ENCODE measurements around the gene PHRF1. TPM values are rescaled to one million over a fixed set of nuclear protein-coding genes. Genes with fewer than 3 reads are reported as not detected.
A peak's percentile ranks its signal among the peaks of the same experiment; 100 is the strongest.

PHRF1 gene
- total and polyA plus RNA-seq, 4 donors: 14.7 to 28.4 (median 23.4) TPM

DNA sequence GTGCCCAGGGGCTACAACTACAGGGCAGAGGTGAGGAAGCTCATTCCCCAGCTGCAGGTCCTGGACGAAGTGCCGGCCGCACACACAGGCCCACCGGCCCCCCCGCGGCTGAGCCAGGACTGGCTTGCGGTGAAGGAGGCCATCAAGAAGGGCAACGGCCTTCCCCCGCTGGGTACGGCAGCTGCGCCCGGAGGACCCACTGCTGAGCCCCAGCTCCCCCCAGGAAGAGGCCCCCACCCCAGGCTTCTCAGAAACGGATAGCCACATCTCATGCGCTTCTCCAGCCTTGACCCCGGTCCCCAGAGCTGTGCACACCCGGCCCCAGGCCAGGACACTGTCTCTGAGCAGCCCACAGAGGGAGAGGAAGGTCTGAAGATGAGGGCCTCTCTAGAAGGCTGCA is 25.1 kb upstream of the PHRF1 start:
- Histone ChIP-seq H3K4me1 (ENCODE audit: control insufficient read depth, insufficient read depth, low read length) (peaks cover 11% of the 10 kb centered on the region), H3K27ac (ENCODE audit: low read depth, low read length) (no peak overlapping the region), H3K36me3 (ENCODE audit: control insufficient read depth, insufficient read depth, low read length) (peaks cover 51% of the 10 kb centered on the region), H3K9me3 (ENCODE audit: control insufficient read depth, insufficient read depth, low read length) (no peaks in the 10 kb centered on the region), H3K4me3 (ENCODE audit: low read depth, low read length) (no peak overlapping the region), H3K27me3 (ENCODE audit: control insufficient read depth, insufficient read depth, low read length) (peaks cover 16% of the 10 kb centered on the region)
- DNase-seq (ENCODE audit: low read depth in 4 of 6, low spot score in 6 of 6): no peak
- WGBS (ENCODE audit: insufficient coverage): 64% methylated on average over 15 of the region's 16 CpGs

DNA sequence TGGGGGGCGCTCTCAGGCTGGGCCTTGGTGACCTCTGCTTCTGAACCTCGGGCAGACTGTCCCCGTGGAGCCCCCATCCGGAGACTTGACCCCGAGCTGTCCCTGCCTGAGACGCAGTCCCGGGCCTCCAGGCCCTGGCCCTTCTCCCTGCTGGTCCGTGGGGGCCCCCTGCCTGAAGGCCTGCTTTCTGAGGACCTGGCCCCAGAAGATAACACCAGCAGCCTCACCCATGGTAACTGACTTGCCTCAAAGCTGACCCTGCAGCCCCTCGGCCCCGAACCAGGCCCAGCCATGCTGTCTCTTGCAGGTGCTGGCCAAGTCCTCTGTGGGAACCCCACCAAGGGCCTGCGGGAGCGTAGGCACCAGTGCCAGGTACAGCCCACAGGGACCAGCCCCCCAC is 24.7 kb upstream of the PHRF1 start:
- 80% methylated on average over 12 of the region's 12 CpGs for WGBS (ENCODE audit: insufficient coverage)
- Histone ChIP-seq H3K27ac (ENCODE audit: low read depth, low read length) (no peak overlapping the region), H3K36me3 (ENCODE audit: control insufficient read depth, insufficient read depth, low read length) (peaks cover 50% of the 10 kb centered on the region), H3K27me3 (ENCODE audit: control insufficient read depth, insufficient read depth, low read length) (peaks cover 21% of the 10 kb centered on the region), H3K4me3 (ENCODE audit: low read depth, low read length) (no peak overlapping the region), H3K9me3 (ENCODE audit: control insufficient read depth, insufficient read depth, low read length) (no peaks in the 10 kb centered on the region), H3K4me1 (ENCODE audit: control insufficient read depth, insufficient read depth, low read length) (peaks cover 16% of the 10 kb centered on the region)
- DNase-seq (ENCODE audit: low read depth in 4 of 6, low spot score in 6 of 6): no peak

DNA sequence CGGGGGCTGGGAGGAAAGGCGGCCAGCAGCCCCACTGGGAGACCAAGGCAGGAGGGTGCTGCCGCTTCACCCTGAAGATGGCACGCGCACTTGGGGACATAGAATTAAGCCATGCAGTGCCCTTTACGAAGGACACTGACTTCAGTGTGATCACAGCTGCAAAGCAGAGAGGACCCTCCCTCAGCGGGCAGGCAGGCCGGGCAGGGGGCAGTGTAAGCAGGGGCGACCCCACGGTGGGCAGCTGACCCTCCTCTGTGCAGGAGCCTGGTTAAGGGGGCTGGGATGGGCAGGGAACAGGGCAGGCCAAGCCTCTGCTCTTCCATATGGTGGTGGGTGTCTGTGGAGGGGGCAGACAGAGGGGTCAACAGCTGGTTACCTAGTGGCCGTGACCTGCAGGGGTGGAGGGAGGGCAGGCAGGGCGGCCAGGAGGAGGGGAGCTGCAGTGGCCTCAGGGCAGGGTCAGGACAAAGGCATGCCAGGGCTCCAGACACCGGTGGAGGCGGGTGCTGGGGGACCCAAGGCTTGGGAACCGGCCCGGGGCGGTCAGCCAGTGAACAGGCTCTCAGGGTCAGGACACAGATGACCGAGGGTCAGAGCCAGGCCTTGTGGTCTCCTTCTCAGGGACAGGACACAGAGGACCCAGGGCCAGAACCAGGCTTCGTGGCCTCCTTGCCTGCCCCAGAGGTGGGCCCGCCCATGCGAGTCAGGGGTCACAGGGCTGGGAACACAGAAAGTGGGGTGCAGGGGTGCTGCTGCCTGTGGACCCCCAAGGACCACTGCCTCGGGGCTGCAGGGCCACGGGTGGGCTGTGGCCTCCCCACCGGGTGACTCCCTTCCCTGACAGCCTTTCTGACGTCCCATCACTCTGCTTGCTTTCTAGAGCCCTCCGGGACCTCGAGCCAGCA is 22.9 kb upstream of the PHRF1 start:
- no peak overlapping the region for H3K27ac ChIP-seq (ENCODE audit: low read depth, low read length)
- no peak for DNase-seq (ENCODE audit: low read depth in 4 of 6, low spot score in 6 of 6)
- peaks cover 49% of the 10 kb centered on the region for H3K36me3 ChIP-seq (ENCODE audit: control insufficient read depth, insufficient read depth, low read length)
- H3K4me3 ChIP-seq (ENCODE audit: low read depth, low read length): no peak overlapping the region
- H3K9me3 ChIP-seq (ENCODE audit: control insufficient read depth, insufficient read depth, low read length): no peaks in the 10 kb centered on the region
- peaks cover 38% of the 10 kb centered on the region for H3K27me3 ChIP-seq (ENCODE audit: control insufficient read depth, insufficient read depth, low read length)
- WGBS (ENCODE audit: insufficient coverage): 79% methylated on average over 27 of the region's 27 CpGs
- peaks cover 20% of the 10 kb centered on the region for H3K4me1 ChIP-seq (ENCODE audit: control insufficient read depth, insufficient read depth, low read length)

DNA sequence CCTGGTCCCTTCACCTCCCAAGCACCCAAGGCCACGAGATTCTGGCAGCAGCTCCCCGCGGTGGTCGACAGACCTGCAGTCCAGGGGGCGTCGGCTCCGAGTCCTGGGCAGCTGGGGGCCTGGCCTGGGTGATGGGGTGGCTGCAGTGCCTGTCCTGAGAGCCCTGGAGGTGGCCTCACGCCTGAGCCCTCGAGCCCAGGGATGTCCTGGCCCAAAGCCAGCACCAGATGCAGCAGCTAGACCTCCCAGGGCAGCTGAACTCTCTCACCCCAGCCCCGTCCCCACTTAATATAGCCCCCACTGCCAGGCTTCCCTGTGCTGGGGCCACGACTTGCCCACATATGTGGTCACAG is 22.3 kb upstream of the PHRF1 start:
- DNase-seq (ENCODE audit: low read depth in 4 of 6, low spot score in 6 of 6): no peak
- H3K9me3 ChIP-seq (ENCODE audit: control insufficient read depth, insufficient read depth, low read length): no peaks in the 10 kb centered on the region
- 59% methylated on average over 8 of the region's 11 CpGs for WGBS (ENCODE audit: insufficient coverage)
- H3K27ac ChIP-seq (ENCODE audit: low read depth, low read length): no peak overlapping the region
- H3K36me3 ChIP-seq (ENCODE audit: control insufficient read depth, insufficient read depth, low read length): peaks cover 54% of the 10 kb centered on the region
- H3K4me1 ChIP-seq (ENCODE audit: control insufficient read depth, insufficient read depth, low read length): peaks cover 20% of the 10 kb centered on the region
- H3K4me3 ChIP-seq (ENCODE audit: low read depth, low read length): no peak overlapping the region
- peaks cover 44% of the 10 kb centered on the region for H3K27me3 ChIP-seq (ENCODE audit: control insufficient read depth, insufficient read depth, low read length)

DNA sequence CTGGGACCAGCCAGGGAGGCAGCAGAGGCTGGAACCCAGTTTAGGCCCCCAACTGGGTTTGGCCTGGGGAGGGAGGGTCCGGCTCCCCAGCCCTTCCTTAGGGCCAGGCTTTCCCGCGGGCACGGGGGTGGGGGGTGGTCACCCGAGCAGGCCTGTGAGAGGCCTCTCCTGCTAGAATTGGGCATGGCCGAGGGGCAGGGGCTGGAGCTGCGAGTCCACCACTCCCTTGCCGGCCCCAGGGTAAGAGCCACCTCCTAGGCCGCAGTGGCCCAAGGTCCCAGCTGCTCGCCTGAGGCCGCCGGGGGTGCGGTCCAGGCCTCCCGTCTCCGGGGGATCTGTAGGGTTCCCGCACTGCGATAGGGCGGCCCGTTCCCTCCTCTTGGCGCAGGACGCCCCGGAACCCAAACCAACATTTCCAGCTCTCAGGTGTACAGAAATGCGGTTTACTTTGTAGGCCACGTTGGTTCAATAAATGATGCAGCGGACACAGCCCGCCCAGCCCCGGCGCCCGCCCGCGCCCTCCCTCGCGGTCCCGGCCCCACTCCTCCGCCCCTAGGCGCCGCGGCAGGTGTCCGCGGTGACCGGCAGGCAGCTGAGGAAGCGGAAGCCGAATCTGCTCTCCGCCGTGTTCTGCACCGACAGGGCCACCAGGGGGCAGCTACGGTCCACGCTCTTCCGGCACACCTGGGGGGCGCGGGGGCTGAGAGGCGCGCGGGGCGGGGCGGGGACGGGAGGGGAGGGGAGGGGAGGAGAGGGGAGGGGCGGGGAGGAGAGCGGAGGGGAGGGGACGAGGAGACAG is 21.6 kb upstream of the PHRF1 start:
- Histone ChIP-seq H3K9me3 (ENCODE audit: control insufficient read depth, insufficient read depth, low read length) (no peaks in the 10 kb centered on the region), H3K4me1 (ENCODE audit: control insufficient read depth, insufficient read depth, low read length) (peaks cover 20% of the 10 kb centered on the region), H3K36me3 (ENCODE audit: control insufficient read depth, insufficient read depth, low read length) (peaks cover 49% of the 10 kb centered on the region), H3K27me3 (ENCODE audit: control insufficient read depth, insufficient read depth, low read length) (peaks cover 50% of the 10 kb centered on the region), H3K4me3 (ENCODE audit: low read depth, low read length) (no peak overlapping the region), H3K27ac (ENCODE audit: low read depth, low read length) (no peak overlapping the region)
- peak in 2 of 6 donors; percentile 85 to 91 for DNase-seq (ENCODE audit: low read depth in 4 of 6, low spot score in 6 of 6)
- WGBS (ENCODE audit: insufficient coverage): 10% methylated on average over 39 of the region's 60 CpGs

DNA sequence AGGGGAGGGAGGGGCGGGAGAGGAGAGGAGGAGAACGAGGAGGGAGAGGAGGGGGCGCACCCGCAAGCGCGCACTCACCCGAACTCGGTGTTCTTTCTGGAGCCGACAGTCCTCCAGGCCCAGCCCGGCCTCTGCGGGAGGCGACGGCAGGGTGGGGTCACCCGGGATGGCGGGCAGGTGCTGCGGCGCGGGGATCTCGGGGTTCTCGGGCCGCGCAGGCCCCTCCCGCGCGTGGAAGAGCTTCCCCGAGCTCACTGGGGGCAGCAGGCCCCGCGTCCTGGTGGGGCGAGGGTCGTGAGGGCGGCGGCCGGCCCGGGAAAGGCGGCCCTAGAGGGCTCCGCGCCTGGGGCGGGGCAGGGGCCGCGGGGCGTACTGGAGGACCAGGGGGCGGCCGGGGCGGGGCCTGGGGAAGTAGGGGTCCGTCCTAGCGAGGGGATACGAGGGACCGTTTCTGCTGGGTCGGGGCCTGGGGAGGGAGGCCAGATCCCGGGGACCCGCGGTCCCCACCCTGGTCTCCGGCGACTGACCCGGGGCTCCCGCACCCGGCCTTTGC is 21.0 kb upstream of the PHRF1 start:
- H3K4me1 ChIP-seq (ENCODE audit: control insufficient read depth, insufficient read depth, low read length): peaks cover 27% of the 10 kb centered on the region
- under 1% methylated on average over 57 of the region's 57 CpGs for WGBS (ENCODE audit: insufficient coverage)
- H3K27me3 ChIP-seq (ENCODE audit: control insufficient read depth, insufficient read depth, low read length): peaks cover 57% of the 10 kb centered on the region
- DNase-seq (ENCODE audit: low read depth in 4 of 6, low spot score in 6 of 6): no peak
- no peaks in the 10 kb centered on the region for H3K9me3 ChIP-seq (ENCODE audit: control insufficient read depth, insufficient read depth, low read length)
- H3K36me3 ChIP-seq (ENCODE audit: control insufficient read depth, insufficient read depth, low read length): peaks cover 42% of the 10 kb centered on the region
- no peak overlapping the region for H3K27ac ChIP-seq (ENCODE audit: low read depth, low read length)
- H3K4me3 ChIP-seq (ENCODE audit: low read depth, low read length): no peak overlapping the region

DNA sequence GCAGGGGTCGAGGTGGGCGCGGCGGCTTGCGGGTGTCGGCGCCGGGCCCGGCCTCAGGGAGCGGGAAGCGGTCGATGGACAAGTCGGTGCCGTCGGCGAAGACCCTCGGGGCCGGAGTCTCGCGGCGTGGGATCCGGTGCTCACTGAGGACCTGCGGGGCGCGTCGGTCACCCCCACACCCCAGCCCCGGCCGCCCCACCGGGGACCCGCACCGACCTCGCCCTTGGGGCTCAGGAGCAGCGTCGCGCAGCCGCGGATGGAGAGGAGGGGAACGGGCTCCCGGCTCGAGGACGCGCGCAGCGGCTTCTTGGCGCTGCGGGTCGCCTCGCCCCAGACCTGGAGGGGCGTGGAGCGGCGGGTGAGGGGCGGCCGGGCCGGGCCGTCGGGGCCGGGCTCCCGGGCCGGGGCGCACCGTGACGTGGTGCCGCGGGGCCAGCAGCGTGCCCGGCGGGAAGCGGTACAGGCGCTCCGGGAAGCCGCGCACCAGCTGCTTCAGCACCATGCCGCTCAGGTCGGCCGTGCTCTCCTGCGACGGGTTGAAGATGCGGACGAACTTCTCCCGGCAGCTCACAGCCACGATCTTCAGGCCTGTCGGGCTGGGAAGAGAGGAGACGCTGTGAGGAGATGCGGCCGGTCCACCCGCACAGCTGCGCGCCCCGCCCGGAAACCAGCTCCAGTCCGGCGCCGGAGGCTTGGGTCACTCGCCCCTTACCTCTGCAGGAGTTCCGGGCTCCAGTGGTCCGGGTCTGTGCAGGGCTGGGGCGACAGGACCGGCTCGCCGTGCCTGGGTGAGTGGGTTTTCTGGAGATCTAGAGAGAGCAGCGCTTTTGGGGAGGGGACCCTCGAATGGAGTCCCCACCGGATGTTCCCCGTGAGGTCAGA is 20.2 kb upstream of the PHRF1 start:
- H3K36me3 ChIP-seq (ENCODE audit: control insufficient read depth, insufficient read depth, low read length): peaks cover 35% of the 10 kb centered on the region
- no peak overlapping the region for H3K27ac ChIP-seq (ENCODE audit: low read depth, low read length)
- peaks cover 29% of the 10 kb centered on the region for H3K4me1 ChIP-seq (ENCODE audit: control insufficient read depth, insufficient read depth, low read length)
- H3K27me3 ChIP-seq (ENCODE audit: control insufficient read depth, insufficient read depth, low read length): peaks cover 59% of the 10 kb centered on the region
- H3K9me3 ChIP-seq (ENCODE audit: control insufficient read depth, insufficient read depth, low read length): no peaks in the 10 kb centered on the region
- H3K4me3 ChIP-seq (ENCODE audit: low read depth, low read length): no peak overlapping the region
- DNase-seq (ENCODE audit: low read depth in 4 of 6, low spot score in 6 of 6): no peak
- 2% methylated on average over 103 of the region's 104 CpGs for WGBS (ENCODE audit: insufficient coverage)

DNA sequence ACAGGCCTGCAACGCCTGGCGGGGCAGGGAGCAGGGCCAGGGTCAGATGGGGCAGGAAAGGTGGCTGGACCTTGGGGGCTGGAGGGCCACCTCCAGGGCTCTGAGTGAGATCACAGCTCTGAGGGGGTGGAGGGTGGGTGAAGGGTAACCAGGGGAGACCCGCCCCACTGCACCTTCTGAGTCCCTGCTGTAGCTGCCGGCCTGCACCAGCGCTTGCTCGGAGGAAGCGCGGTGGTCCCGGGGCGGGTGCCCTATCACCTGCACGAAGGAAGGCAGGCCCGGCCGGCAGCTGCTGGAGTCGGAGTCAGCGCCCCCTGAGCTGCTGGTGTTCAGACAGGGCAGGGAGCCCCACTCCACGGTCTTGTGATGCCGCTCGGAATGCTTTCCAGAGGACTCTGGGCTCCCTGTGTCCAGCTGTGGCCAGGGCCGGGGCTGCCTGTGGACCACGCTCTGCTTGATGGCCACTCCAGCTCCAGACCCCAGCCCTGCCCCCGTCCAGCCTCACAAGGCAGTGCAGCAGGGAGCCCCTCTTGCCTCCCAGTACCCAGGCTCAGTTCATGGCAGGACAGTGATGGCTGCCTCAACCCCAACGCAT is 19.5 kb upstream of the PHRF1 start:
- Histone ChIP-seq H3K27ac (ENCODE audit: low read depth, low read length) (no peak overlapping the region), H3K9me3 (ENCODE audit: control insufficient read depth, insufficient read depth, low read length) (no peaks in the 10 kb centered on the region), H3K27me3 (ENCODE audit: control insufficient read depth, insufficient read depth, low read length) (peaks cover 59% of the 10 kb centered on the region), H3K36me3 (ENCODE audit: control insufficient read depth, insufficient read depth, low read length) (peaks cover 28% of the 10 kb centered on the region), H3K4me3 (ENCODE audit: low read depth, low read length) (no peak overlapping the region), H3K4me1 (ENCODE audit: control insufficient read depth, insufficient read depth, low read length) (peaks cover 35% of the 10 kb centered on the region)
- DNase-seq (ENCODE audit: low read depth in 4 of 6, low spot score in 6 of 6): no peak
- 54% methylated on average over 22 of the region's 22 CpGs for WGBS (ENCODE audit: insufficient coverage)

Data from spinal cord (tissue), 10 donors.